ENCODE data around the gene SORCS2. TPM values are rescaled to one million over a fixed set of nuclear protein-coding genes. Genes with fewer than 3 reads are reported as not detected.

The SORCS2 gene
- total RNA-seq, 4 donors from 2014 or later: 0.53 to 9.9 (median 0.90) TPM

GRCh38 chr4:7740866-7741525, 548.7 kb downstream of the SORCS2 start:
- no peaks in the 10 kb centered on the region for H3K36me3 ChIP-seq
- no peaks in the 10 kb centered on the region for H3K9me3 ChIP-seq
- H3K27ac ChIP-seq: no peak overlapping the region
- DNase-seq: no peak
- TF ChIP-seq CTCF (IDR thresholded peaks at IDR 0.05) (no peak), POLR2A (IDR thresholded peaks at IDR 0.05) (no peak)
- H3K27me3 ChIP-seq: no peaks in the 10 kb centered on the region
- no peaks in the 10 kb centered on the region for H3K4me1 ChIP-seq
- no peak overlapping the region for H3K4me3 ChIP-seq

- no peak overlapping the region for H3K27ac ChIP-seq
- DNase-seq: no peak
- H3K36me3 ChIP-seq: no peaks in the 10 kb centered on the region
- no peaks in the 10 kb centered on the region for H3K9me3 ChIP-seq
- H3K27me3 ChIP-seq: no peaks in the 10 kb centered on the region
- H3K4me3 ChIP-seq: no peak overlapping the region
- H3K4me1 ChIP-seq: no peaks in the 10 kb centered on the region
- TF ChIP-seq CTCF (IDR thresholded peaks at IDR 0.05): no peak
- TF ChIP-seq POLR2A (IDR thresholded peaks at IDR 0.05): no peak
These were observed 549.8 kb downstream of the SORCS2 start for GRCh38 chr4:7741946-7742806.

GRCh38 chr4:7742807-7743280, 550.5 kb downstream of the SORCS2 start:
- H3K9me3 ChIP-seq: no peaks in the 10 kb centered on the region
- no peak overlapping the region for H3K27ac ChIP-seq
- no peaks in the 10 kb centered on the region for H3K4me1 ChIP-seq
- H3K36me3 ChIP-seq: no peaks in the 10 kb centered on the region
- H3K4me3 ChIP-seq: no peak overlapping the region
- TF ChIP-seq POLR2A (IDR thresholded peaks at IDR 0.05) (no peak), CTCF (IDR thresholded peaks at IDR 0.05) (no peak)
- DNase-seq: no peak
- no peaks in the 10 kb centered on the region for H3K27me3 ChIP-seq

- no peak for TF ChIP-seq CTCF (IDR thresholded peaks at IDR 0.05)
- TF ChIP-seq POLR2A (IDR thresholded peaks at IDR 0.05): no peak
- peak overlapping the region in 1 of 4 donors; percentile 8 for H3K27ac ChIP-seq
- no peak overlapping the region for H3K4me3 ChIP-seq
- H3K4me1 ChIP-seq: no peaks in the 10 kb centered on the region
- no peaks in the 10 kb centered on the region for H3K36me3 ChIP-seq
- no peaks in the 10 kb centered on the region for H3K27me3 ChIP-seq
- H3K9me3 ChIP-seq: no peaks in the 10 kb centered on the region
- no peak for DNase-seq
These were observed 551.9 kb downstream of the SORCS2 start for GRCh38 chr4:7744142-7744804.

- no peak overlapping the region for H3K27ac ChIP-seq
- no peaks in the 10 kb centered on the region for H3K4me1 ChIP-seq
- no peaks in the 10 kb centered on the region for H3K27me3 ChIP-seq
- H3K9me3 ChIP-seq: no peaks in the 10 kb centered on the region
- no peaks in the 10 kb centered on the region for H3K36me3 ChIP-seq
- TF ChIP-seq POLR2A (IDR thresholded peaks at IDR 0.05) (no peak), CTCF (IDR thresholded peaks at IDR 0.05) (no peak)
- DNase-seq: no peak
- no peak overlapping the region for H3K4me3 ChIP-seq
These were observed 553.1 kb downstream of the SORCS2 start for GRCh38 chr4:7745301-7745885.

Data from Peyer's patch (tissue), 4 donors.